Left lobe of liver (tissue), 2 donors: ENCODE data around the gene TPM1. TPM values are rescaled to one million over a fixed set of nuclear protein-coding genes. Genes with fewer than 3 reads are reported as not detected.
A peak's percentile ranks its signal among the peaks of the same experiment; 100 is the strongest.

Source experiments
- ATAC-seq: fragments of 200-7000 bp; cut with Tn5 transposase; one replicate; pipeline ENCODE4 v1.9.1; 2020; ENCODE audit warnings: mild to moderate bottlenecking, moderate library complexity
- DNase-seq: peaks from one replicate; pipeline ENCODE4 v3.0.0-alpha.2; 2020; ENCODE audit warnings: low spot score
- total RNA-seq: library from RNA; stranded (reverse); gene quantifications from one replicate; pipeline ENCODE4 v1.2.1, GENCODE V29; 2021
- donor health status: DM: no; HTN: no; CAD: no; lungs with moderate emphysema.
- donor health status: DM: no; HTN: yes; CAD: no.

The TPM1 gene
- total RNA-seq, 1 donor from 2014 or later = 52.6 TPM

DNA sequence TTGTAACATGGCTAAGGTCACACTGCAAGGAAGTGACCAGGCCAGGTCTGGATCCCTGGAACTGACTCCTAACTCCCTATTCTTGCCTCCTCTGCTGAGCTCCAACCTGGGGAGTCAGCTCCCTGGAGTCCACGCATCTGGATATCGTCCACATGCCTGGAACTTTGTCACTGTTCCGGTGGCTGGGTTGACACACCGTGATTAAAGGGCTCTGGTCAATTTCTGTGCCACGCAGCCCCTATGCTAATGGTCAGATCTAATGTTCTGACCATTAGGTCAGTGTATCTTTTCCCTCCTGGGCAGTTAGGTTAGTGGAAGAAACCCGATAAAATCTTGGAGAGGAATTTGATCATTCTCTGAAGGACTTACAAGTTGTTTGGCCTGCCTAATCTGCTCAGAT is 1.6 kb upstream of the TPM1 start:
- DNase-seq (no peak), ATAC-seq (peak; percentile 24)

DNA sequence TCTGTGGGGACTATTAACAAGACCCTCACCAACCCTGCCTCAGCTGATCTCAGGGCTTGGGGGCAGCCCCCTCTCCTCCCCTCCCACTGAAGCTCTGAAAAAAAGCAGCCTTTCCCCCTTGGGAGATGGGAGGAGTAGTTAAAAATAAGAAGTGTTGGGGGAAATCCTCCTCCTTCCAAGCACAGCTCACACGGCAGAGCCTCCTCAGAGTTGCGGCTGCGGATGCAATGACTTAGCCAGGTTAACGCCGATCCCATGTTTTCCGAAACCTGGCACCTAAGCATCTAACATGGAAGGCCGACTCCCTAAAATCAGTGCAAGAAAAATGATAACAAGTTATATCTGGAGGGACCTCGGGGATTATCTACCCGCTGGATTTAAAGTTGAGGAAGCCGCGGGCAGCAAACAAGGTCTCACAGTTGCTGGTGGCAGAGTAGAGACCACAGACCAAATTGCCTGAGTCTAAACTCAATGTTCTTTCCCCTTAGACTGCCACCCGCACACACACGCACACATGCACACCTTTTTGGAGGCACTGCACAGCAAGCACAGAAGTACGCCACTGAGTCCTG is 1.1 kb upstream of the TPM1 start:
- DNase-seq (no peak), ATAC-seq (no peak)

DNA sequence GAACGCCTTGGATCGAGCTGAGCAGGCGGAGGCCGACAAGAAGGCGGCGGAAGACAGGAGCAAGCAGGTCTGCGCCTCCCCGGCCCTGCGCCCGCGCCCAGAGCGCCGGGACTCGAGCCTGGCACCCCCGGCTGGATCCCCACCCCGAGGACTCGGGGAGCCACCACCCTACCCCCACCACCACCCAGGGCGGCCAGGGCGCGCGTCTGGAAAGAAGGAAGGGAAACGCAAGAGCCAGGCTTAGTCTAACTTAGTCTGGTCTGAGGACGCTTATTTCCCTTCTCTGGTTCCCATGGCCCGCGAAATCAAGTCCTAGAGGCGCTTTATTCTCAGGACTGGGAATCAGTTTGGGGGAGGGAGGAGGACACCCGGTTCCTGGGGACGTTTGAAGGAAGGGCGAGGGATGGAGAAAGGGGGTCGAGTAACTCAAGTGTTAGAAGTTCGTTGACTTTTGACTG is 359 bp downstream of the TPM1 start:
- DNase-seq = no peak
- ATAC-seq = peak; percentile 10

DNA sequence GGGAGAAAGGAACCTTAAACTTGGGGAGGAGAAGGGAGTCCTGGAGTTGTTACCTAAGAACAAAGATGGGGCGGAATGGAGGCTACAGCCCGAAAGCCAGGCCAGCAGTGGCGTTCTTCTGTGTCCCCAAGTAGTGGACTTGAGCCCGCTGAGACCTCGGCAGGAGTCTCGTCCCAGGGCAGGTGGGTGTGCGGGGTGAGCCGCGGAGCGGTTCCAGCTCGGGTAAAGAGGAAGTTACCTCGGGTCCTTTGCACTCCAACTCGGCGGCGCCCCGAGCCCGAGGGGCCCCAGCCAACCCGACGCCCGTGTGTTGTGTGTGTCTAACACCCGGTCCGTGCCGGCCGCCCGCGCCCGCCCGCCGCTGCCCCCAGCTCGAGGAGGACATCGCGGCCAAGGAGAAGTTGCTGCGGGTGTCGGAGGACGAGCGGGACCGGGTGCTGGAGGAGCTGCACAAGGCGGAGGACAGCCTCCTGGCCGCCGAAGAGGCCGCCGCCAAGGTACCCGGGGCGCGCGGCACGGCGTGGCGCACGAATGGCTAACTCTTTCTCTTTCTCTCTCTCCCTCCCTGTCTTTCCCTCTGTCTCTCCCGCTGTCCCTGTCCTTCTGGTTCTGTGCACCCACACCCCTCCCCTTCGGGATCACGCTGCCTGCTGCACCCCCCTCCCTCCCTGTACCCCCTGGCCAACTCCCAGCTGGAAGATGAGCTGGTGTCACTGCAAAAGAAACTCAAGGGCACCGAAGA is 959 bp downstream of the TPM1 start:
- DNase-seq = no peak

DNA sequence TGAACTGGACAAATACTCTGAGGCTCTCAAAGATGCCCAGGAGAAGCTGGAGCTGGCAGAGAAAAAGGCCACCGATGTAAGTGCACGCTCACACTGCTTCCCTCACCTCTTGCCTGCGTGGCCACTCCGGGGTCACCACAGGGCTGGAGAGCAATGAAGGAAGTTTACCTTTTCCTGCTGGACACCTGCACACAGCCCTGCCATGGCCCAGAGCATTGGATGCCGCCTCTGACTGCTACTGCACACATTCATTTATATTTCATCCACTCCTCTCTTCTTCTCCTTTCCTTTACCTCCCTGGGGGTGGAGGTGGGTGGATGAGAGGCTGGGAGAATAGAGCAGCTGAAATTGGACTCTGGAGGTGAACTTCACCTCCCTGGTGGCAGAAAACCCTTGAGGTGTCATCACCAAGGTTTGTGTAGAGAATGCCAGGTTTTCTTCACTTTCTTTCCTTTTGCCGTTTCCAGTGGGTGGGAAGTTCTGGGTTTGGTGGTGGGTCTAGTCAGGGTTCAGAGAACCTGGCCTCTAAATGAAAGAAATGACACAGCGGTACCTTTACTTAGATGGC is 1.6 kb downstream of the TPM1 start:
- DNase-seq (no peak), ATAC-seq (no peak)

More for the DNA sequence above, 959 bp downstream of the TPM1 start:
- ATAC-seq = no peak

DNA sequence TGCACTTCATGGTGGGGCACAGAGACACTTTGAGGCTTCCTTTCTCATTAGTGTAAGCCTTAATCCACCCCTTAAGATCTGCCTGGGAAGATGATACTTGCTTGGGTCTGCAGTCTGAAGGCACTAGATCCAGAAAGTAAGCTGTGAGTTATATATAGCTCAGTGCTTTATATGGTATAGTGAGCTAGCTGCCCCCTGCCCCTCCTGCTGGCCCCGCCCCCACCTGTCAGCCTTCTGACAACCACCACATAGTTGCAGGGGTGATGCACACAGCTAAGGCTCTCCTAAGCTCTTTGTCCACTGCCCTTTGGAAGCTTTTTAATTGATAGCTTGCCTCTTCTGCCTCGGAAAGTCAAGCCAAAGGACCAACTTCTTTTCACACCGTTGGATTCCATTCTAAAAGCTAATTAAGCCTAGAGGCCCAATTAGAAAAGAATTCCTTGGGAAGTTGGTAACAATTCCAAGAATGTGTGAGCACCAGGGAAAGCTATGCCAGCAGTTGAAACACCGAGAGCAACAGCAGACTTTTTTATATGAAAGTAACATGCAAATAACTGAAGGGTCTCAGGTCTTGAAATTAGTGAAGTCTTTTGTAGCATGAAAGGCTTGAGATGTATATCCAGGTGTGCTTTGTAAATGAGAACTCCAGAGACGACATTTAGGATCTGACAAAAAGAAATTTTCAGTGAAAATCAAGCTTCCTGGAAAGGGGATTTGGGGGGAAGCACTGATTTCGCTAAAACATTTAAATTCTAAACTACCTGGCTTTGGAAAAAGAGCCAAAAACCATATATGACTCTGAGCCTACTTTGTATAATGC is 2.3 kb downstream of the TPM1 start:
- no peak for ATAC-seq
- no peak for DNase-seq

DNA sequence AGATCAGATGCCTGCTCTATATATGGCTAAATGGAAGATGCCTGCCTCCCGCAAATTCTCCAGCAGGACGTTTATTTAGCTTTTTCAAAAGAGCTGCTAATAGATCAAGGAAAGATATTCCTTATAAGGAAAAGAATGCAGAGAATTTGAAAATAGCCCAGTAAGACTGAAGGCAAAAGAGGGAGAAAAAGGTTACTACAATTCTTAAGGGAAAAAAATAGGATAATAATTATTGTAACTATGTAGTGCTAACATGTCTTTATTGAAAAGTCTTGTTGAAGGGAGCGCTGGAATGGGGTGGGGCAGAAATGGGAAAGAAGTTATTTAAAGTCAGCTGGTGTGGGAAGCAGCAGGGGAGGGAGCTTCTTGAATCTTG is 2.9 kb downstream of the TPM1 start:
- no peak for DNase-seq
- no peak for ATAC-seq

DNA sequence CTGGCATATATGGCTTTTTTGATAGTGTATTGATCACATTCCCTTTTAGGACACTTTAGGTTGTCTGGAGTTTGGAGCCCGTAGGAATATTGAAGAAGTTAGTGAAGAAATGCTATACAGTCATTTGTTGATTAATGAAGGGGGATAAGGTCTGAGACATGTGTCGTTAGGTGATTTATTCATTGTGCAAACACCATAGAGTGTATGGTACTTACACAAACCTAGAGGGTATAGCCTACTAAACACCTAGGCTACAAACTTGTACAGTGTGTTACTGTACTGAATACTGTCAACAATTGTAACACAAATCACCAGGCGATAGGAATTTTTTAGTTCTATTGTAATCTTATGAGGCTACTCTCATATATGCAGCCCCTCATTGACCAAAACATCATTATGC is 3.3 kb downstream of the TPM1 start:
- ATAC-seq = no peak
- no peak for DNase-seq

DNA sequence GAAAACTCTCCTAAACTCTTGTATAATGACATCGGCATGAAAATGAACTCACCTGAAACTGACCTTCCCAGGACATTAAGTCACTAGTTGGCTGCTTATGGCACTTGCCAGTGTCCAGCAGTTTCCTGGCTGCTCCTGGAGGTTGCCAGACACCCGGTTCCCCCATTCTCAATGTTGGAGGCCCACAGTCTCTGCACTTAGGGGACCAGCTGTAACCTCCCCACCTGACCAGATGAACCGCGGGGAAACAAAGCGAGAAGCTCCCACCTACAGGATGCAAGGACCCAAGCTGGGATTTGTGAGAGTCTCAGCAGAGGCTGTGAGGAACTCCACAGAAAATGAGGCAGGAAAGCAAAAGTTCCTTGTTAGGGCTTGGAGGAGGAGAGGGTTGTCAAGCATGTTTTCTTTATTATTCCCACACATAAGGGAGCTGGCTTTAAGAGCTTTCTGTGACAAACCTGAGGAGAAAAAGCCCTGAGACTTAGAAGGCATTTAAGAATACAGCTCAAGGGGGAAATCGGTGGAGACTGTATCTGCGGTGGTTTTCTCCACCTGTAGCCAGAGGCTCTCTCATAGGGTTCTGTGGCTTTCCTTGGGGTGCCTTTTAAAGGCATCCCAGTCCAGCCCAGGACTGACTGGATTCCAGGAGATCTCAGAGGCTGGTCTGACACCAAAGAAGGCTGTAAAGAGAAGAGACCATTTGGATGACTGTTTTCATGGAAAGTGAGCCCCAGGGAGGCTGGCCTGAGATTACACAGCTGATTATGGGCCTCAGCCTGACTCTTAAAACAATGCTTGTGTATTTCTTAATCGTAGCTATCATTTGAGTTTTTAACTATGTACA is 4.6 kb downstream of the TPM1 start:
- no peak for ATAC-seq
- DNase-seq = no peak

DNA sequence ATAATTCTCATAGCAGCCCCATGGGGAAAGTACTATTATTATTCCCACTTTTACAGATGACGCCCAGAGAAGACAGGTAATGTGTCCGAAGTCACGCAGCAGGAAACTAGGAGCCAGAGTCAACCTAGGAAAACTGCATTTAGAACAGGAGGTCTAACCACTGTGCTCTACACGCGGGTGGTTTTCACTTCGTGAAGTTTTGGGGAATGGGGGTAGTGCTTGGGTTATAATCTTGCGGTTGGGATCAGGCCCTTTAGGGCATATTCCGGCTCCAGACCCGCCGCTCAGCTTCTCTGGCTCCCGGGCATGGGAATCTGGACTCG is 5.2 kb downstream of the TPM1 start:
- DNase-seq = no peak

DNA sequence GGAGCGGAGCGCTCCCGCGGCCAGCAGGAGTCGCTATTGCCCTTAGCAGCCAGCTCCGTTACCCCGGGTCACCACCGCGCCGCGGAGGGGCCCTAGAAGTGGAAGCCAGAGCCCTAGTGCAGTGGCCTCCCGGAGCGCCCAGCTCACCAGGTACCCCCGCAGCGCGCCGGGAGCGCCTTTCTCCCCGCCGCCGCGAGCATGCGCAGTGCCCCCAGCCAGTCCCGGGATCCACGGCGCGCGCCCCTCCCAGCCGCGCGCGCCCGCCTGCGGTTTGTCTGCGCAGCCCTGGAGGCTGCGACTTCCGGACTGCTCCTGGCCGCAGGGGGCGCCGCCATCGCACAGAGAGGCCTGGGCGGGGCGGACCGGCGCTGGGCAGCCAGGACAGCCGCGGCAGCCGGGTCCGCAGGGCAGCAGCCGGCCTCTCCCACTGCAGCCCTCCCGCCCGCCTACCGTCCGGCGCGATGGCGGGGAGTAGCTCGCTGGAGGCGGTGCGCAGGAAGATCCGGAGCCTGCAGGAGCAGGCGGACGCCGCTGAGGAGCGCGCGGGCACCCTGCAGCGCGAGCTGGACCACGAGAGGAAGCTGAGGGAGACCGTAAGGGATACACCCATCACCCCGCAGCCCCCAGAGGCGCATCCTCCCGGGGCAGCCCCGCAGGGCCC is 5.7 kb downstream of the TPM1 start:
- peak; percentile 95 for DNase-seq
- ATAC-seq = peak; percentile 89

More for the DNA sequence above, 5.2 kb downstream of the TPM1 start:
- ATAC-seq = no peak

DNA sequence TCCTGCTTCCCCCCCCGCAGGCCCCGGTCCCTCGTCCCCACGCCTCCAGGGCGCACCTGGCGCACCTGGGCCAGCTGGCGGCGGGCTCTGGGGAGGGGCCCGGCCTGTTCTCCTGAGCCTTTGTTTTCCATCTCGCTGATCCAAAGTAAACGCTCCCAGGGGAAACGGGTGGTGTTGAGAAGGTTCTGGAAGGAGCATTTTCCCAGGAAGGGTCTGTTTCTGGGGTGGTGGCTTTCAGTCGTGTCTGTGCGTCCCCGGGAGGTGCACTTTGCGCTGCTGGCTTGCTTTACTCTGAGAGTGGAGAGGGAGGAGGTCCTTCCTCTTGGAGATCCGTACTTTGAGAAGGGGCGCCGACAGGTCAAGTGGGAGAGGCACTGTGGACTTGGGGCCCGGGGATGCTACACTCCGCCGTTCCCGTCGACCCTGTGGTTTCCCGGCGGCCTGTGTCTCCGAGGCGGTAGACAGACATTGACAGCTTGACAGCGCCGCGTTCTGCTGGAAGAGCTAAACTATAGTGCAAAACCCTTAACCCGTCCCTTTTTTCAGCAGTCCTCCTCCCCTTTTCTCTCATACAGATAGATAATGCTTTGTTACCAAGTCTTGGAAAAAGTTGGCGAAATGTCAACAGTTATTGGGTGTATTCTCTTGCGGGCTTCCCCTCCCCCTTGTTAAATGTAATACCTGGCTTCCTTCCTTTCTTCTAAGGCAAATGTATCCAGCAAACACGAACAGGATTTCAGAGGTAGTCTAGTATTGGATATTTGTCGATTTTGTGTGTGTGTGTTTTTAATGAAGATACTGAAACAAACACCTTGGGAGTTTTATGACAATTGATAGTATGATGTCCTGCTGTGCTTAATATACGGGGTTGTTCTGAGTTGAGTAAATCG is 6.5 kb downstream of the TPM1 start:
- ATAC-seq = peak; percentile 60

DNA sequence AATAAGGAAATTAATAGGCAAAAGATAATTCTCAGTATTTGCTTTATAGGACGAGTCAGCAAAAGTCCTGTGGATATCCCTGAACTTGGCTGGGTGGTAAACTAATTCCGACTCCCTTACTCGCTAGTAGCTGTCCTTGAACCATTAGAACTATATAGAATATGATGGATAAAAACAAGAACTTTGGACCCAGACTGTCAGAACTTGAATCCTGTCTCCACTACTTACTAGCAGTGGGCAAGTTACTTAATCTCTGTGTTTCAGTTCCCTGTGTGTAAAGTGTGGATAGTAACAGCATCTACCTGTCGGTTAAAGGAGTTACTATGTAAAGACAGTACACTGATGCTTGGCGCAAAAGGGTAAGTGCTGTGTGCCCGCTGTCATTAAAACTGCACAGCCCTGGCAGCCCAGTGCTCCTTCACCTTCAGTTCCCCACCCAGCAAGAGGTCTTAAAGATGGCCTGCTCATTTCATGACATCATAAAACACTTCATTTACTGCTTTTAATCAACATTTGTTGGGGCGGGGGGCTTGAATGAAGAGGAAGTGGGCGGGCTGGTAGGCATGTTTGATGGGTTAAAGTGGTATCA is 7.3 kb downstream of the TPM1 start:
- DNase-seq (no peak), ATAC-seq (no peak)

More for the DNA sequence above, 6.5 kb downstream of the TPM1 start:
- DNase-seq = peak; percentile 74

DNA sequence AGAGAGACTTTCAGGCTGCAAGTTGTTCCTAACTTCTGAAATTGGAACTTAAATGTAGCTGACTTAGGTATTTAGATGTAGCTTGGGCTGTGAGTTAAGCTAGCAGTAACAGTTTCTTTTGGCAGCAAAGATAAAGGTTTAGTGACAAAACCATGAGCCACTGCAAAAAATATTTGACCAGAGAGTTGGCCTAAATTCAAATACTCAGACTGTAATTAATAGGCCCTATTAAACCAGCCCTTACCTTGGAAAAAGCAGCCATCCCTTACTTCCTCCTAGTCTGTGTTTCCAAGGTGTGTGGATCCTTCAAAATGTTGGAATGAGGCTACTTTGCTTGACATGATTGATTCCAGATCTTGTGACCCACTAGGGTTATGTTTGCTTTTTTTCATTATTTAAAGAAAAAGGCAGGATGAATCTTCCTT is 8.2 kb downstream of the TPM1 start:
- ATAC-seq = no peak
- no peak for DNase-seq

DNA sequence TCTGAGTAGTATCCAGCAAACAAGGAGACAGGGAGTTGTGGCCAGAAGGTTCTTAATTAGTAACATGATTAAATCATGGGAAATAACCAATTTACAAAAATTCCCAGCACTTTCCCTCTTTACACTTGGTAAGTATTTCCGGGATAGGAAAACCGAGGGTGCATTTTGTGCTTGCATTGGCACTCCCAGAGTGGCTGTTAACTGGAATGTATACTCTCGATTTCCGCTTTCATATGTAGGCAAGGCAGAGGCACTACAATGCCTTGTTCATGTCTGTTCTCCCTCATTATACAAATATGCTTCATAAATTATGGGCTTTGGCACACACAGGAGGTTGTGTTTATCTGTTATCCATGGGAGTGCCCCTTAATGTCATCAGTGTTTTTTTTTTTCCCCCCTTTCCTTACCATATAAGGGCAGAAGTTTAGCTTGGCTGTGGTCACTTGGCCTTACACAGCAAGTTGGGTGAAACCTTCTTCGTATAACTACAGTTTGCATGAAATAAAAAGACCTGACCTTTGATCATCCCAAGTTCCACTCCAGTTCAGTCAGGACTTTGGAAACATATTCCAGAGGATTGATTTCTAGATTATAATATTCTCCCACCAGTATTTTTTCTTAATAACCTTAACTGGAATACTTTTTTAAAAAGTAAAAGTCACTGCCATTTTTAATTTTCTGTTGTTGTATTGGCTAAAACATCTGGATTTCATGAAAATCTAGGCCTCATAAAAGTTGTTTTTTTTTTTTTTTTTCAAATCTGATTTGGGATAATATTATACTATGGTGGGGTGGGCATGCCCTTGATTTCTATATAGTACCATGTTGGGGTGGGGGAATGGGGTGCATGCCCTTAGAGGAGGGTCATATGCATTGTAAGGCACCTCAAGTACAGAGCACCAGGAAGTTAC is 8.9 kb downstream of the TPM1 start:
- ATAC-seq = peak; percentile 3
- no peak for DNase-seq

DNA sequence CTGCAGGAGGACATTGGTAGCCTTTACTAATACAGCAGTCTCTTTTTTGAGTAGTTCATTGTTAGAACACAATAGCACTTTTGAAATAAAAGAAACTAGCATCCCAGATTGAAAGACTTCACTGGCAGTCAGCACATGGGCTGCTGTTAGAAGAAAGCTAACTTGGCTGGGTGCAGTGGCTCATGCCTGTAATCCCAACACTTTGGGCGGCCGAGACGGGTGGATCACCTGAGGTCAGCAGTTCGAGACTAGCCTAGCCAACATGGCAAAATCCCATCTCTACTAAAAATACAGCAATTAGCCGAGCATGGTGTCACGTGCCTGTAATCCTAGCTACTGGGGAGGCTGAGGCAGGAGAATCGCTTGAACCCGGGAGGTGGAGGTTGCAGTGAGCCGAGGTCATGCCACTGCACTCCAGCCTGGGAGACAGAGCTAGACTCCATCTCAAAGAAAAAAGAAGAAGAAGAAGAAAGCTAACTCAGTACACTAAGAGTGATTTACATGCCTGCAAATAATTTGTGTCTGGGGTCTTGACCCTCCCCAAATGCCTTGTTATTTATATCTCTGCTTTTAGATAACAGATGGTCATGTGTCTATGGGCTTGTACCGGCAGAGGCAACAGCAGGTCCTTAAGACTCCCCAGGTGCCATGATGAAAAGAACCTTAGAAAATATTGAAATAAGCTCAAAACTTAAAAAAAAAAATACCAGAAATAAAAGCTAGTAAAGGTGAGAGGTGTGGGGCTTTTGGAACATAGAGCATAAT is 9.7 kb downstream of the TPM1 start:
- ATAC-seq = no peak
- no peak for DNase-seq
